Measurements from ENCODE around the gene SIL1. TPM values are rescaled to one million over a fixed set of nuclear protein-coding genes. Genes with fewer than 3 reads are reported as not detected.

Gene SIL1
- total and polyA plus RNA-seq, 2 of the 4 experiments (the other 2 are of a cell fraction) = 56.1 to 66.0 TPM

DNA sequence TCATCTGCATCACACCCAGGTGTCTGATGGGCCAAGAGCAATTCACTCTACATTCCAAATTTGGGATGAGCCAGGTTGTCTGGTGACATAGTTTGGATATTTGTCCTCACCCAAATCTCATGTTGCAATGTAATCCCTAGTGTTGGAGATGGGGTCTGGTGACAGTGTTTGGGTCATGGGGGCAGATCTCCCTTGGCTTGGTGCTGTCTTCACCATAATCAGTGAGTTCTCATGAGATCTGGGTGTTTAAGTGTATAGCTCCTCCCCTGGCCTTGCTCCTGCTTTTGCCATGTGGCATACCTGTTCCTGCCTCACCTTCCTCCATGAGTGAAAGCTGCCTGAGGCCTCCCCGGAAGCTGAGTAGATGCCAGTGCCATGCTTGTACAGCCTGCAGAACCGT is 7.4 kb upstream of the SIL1 start:
- H4K20me1 ChIP-seq (ENCODE audit: insufficient read depth, low read length) = no peaks in the 10 kb centered on the region
- no peak overlapping the region for H3K14ac ChIP-seq (replicated peaks; ENCODE audit: low read depth, low read length)
- no peak overlapping the region for H2BK5ac ChIP-seq (ENCODE audit: low read depth, low read length, poor library complexity, severe bottlenecking)
- intact Hi-C loops (cut with micrococcal nuclease) = no loop called here
- no peak overlapping the region for H3K4me2 ChIP-seq (ENCODE audit: low read depth, low read length)
- no TSS peak for BruUV-seq (replicated peaks)
- no peak overlapping the region for H4K8ac ChIP-seq (ENCODE audit: low read depth in 2 of 2, low read length in 2 of 2)
- H3K9me3 ChIP-seq (ENCODE audit: control insufficient read depth, insufficient read depth, low read length) = no peaks in the 10 kb centered on the region
- WGBS, 2 experiments (ENCODE audit: extremely low coverage in 2 of 2, insufficient read length in 1 of 2) = 100% methylated on average over 1 of the region's 2 CpGs; no CpG with 5 or more reads in 1 of the 2 experiments
- ATAC-seq (ENCODE audit: low read depth) (no peak), DNase-seq (no peak)
- ChIA-PET CTCF (no interaction called here), POLR2A (ENCODE audit: unreplicated experiment) (no interaction called here)
- in situ Hi-C loops (cut with MboI; ENCODE audit: low sequenced_read_pairs) = no loop called here
- H3K27me3 ChIP-seq (ENCODE audit: control insufficient read depth, insufficient read depth, low read length) = peaks cover 16% of the 10 kb centered on the region
- H3K23ac ChIP-seq (ENCODE audit: low read depth, low read length) = no peak overlapping the region
- no peak overlapping the region for H2AK9ac ChIP-seq (replicated peaks; ENCODE audit: low read depth, low read length, poor library complexity)
- H3K9me1 ChIP-seq (ENCODE audit: insufficient read depth, low read length) = no peaks in the 10 kb centered on the region
- no peaks in the 10 kb centered on the region for H3K36me3 ChIP-seq (ENCODE audit: control insufficient read depth, insufficient read depth, low read length)
- H2BK15ac ChIP-seq (ENCODE audit: low read depth, low read length) = no peak overlapping the region
- no peaks in the 10 kb centered on the region for H3K4me1 ChIP-seq (ENCODE audit: control insufficient read depth, insufficient read depth, low read length)
- no peak overlapping the region for H3K27ac ChIP-seq (ENCODE audit: insufficient read depth, low read length)
- H3K4me3 ChIP-seq (ENCODE audit: insufficient read depth, low read depth, low read length) = no peak overlapping the region
- no peak overlapping the region for H2AK5ac ChIP-seq (ENCODE audit: low read depth, low read length)
- H3K56ac ChIP-seq (ENCODE audit: extremely low read depth, insufficient read depth, low read length) = no peak overlapping the region
- dilution Hi-C loops (cut with HindIII; ENCODE audit: low sequenced_read_pairs, unreplicated experiment) = no loop called here
- H3K79me1 ChIP-seq (ENCODE audit: low read depth in 1 of 2, low read length in 2 of 2) = no peaks in the 10 kb centered on the region
- no peak for TF ChIP-seq RCOR1 (IDR thresholded peaks at IDR 0.05; ENCODE audit: insufficient replicate concordance, low read length)
- H4K91ac ChIP-seq (ENCODE audit: insufficient read depth, low read depth, low read length) = no peak overlapping the region
- no peak overlapping the region for H3K4ac ChIP-seq (ENCODE audit: low read depth, low read length)
- H2AFZ ChIP-seq (replicated peaks; ENCODE audit: low read length, poor library complexity) = no peak overlapping the region
- H3K9ac ChIP-seq (ENCODE audit: low read depth, low read length) = no peak overlapping the region
- H2BK20ac ChIP-seq (ENCODE audit: low read depth, low read length) = no peak overlapping the region
- no peak overlapping the region for H4K5ac ChIP-seq (ENCODE audit: low read depth, low read length)
- no peak overlapping the region for H2BK120ac ChIP-seq (ENCODE audit: low read depth, low read length)
- no peak overlapping the region for H3K18ac ChIP-seq (ENCODE audit: low read depth, low read length)
